Mammary epithelial cell (primary cell): ENCODE data around the gene CD58.
"Not testable (repeated sequence)": the region's sequence is repeated elsewhere in the genome, so short reads cannot be mapped to it uniquely, and the experiment has no call there.

Experiments used
- EZH2 ChIP-seq: IDR thresholded peaks from 2 replicates; pipeline ENCODE4 v1.6.1; 2012; ENCODE audit warnings: low read length, inconsistent platforms, borderline replicate concordance
- TF ChIP-seq, protein P1 (sequence below), 2 donors: IDR thresholded peaks in 1 of 2; conservative IDR thresholded peaks in 1 of 2; 2 replicates each; pipeline ENCODE4 v1.5.1; 2011 to 2012; ENCODE audit warnings: inconsistent platforms in 2 of 2, low read length in 2 of 2, mild to moderate bottlenecking in 2 of 2, control low read depth in 1 of 2, low read depth in 1 of 2; ENCODE audit not compliant: insufficient read depth in 1 of 2; ENCODE audit errors: extremely low read depth in 1 of 2

DNA sequence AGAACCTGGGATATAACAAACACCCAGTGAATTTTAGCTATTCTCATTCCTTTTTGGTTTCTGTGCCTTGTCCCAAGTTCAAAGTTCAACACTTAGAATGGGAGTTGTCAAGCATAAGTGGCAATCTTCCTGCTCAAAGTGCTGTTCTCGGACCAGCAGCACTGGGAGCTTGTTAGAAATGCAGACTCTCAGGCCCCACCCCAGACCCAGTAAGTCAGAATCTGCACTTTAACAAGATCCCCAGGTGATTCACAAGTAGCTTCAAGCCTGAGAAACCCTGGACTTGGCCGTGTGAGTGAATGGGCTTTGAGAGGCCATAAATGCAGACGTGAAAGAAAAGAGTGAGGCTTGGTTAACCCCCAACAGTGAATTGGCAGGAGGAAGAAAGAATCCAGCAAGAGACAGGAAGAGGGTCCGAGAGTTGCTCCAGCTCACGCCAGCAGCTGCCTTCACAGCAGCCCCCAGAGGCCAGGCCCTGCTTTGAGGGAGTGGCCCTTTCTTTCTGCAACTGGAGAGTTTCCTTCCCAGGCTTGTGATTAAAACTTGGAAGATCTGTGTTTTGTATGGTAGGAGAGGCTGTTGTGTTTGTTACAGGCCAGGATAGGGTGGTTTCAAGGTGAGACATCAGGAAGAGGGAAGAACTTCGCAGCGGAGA is 21.3 kb upstream of the CD58 start:
- TF ChIP-seq, protein P1, sequence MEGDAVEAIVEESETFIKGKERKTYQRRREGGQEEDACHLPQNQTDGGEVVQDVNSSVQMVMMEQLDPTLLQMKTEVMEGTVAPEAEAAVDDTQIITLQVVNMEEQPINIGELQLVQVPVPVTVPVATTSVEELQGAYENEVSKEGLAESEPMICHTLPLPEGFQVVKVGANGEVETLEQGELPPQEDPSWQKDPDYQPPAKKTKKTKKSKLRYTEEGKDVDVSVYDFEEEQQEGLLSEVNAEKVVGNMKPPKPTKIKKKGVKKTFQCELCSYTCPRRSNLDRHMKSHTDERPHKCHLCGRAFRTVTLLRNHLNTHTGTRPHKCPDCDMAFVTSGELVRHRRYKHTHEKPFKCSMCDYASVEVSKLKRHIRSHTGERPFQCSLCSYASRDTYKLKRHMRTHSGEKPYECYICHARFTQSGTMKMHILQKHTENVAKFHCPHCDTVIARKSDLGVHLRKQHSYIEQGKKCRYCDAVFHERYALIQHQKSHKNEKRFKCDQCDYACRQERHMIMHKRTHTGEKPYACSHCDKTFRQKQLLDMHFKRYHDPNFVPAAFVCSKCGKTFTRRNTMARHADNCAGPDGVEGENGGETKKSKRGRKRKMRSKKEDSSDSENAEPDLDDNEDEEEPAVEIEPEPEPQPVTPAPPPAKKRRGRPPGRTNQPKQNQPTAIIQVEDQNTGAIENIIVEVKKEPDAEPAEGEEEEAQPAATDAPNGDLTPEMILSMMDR (conservative IDR thresholded peaks at IDR 0.05 in 1 of 2, IDR thresholded peaks at IDR 0.05 in 1 of 2; ENCODE audit: extremely low read depth in 1 of 2, insufficient read depth in 1 of 2, low read depth in 1 of 2, low read length in 2 of 2): not testable (repeated sequence)
- TF ChIP-seq EZH2: not testable (repeated sequence)
